Pancreas (tissue), 10 donors: ENCODE measurements around the gene COLGALT1. TPM values are rescaled to one million over a fixed set of nuclear protein-coding genes. Genes with fewer than 3 reads are reported as not detected.
"Not testable (repeated sequence)": the region's sequence is repeated elsewhere in the genome, so short reads cannot be mapped to it uniquely, and the experiment has no call there.

Experiments
- ATAC-seq, 4 donors: fragments of 200-7000 bp; cut with Tn5 transposase; one replicate each; pipeline versions ENCODE4 v1.8.0 to v1.9.1; 2020; ENCODE audit warnings: mild to moderate bottlenecking in 4 of 4, moderate library complexity in 4 of 4
- DNase-seq, 6 donors: peaks; one replicate each; pipeline ENCODE4 v3.0.0-alpha.2; 2020
- FAIRE-seq: peaks from 2 replicates; lab custom pipeline; 2012; peaks lifted over from hg19 to GRCh38; lab: Jason Lieb, UNC
- H3K27ac ChIP-seq, 4 donors: fragments of 200-600 bp; sonication (generic); 1 replicate in 3 of 4; 2 replicates in 1 of 4; pipeline versions ENCODE4 v1.5.0 to v1.8.0; 2020
- H3K27me3 ChIP-seq, 4 donors: fragments of 200-600 bp; one replicate each; pipeline ENCODE4 v1.8.0; 2021
- H3K36me3 ChIP-seq, 3 donors: fragments of 200-600 bp; sonication (generic) in 1 of 3; one replicate each; pipeline versions ENCODE4 v1.5.0 to v1.8.0; 2020 to 2021
- H3K4me1 ChIP-seq, 3 donors: fragments of 200-600 bp; one replicate each; pipeline ENCODE4 v1.8.0; 2021
- H3K4me3 ChIP-seq, 4 donors: fragments of 200-600 bp; sonication (generic) in 2 of 4; one replicate each; pipeline versions ENCODE4 v1.5.0 to v1.8.0; 2020 to 2021
- H3K9me3 ChIP-seq, 4 donors: fragments of 200-600 bp; one replicate each; pipeline ENCODE4 v1.8.0; 2021
- WGBS, 2 donors: extraction: QIAGEN DNeasy Blood & Tissue Kit; methylation state at CpG; one replicate each; pipeline ENCODE4 v1.1.7; 2013; 5-methylcytosine and 5-hydroxymethylcytosine counted together
- intact Hi-C, 3 donors: fragments of 100-400 bp; cut with DNase I; formaldehyde crosslinking; loops; one replicate each; pipeline versions ENCODE4 v1.11.1 to v1.14.2; 2022
- polyA plus RNA-seq, 2 donors: library from polyadenylated mRNA; stranded (reverse); fragments of 200-250 nt; gene quantifications; one replicate each; pipeline ENCODE4 v1.2.3, GENCODE V29; 2013
- total RNA-seq, 6 donors: library from RNA; stranded (reverse); fragmentation: NEBNext Ultra II Directional in 4 of 6; extraction: Animal tissue kit (Norgen Biotek cat#: 25700) in 4 of 6; gene quantifications; one replicate each; pipeline versions ENCODE4 v1.2.1 to v1.2.4, GENCODE V29; 2021 to 2023
- TF ChIP-seq, protein P1 (sequence below), 4 donors: fragments of 200-600 bp; sonication (generic) in 3 of 4; IDR thresholded peaks; one replicate each; pipeline versions ENCODE4 v1.5.0 to v1.8.0; 2021; ENCODE audit warnings: antibody characterized with exemption in 4 of 4
- donor health status: healthy with polysubstance abuse.
- donor health status: DM: no; HTN: no; CAD: no; lungs with moderate emphysema.
- donor health status: DM: no; HTN: no; CAD: no.
- donor health status: control.
- donor health status: control.
- donor health status: Bipolar disorder and iron deficiency.
- donor health status: DM: yes; HTN: yes; CAD: no.
- donor health status: DM: no; HTN: no; CAD: no.
- donor health status: DM: no; HTN: no; CAD: no.
- donor health status: DM: yes; HTN: yes; CAD: no.

Gene COLGALT1
- total and polyA plus RNA-seq, 8 donors: 13.5 to 50.6 (median 24.3) TPM

DNA sequence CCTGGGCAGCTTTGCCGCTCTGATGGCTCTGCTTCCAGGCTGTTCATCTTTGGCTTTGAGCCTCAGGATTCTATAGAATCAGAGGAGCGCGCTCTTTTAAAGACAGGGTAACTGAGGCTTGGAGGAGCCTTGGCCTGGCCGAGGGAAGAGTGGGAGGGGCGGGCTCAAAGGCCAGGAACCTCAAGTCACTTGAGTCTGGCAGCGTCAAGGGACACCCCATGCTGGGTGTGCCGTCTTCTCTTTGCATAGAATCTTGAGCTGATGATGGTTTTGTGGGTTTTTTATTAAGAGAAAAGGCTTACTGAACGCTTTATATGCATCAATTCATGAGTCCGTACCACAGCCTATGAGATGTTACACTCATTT, 42.9 kb upstream of the COLGALT1 start:
- H3K27me3 ChIP-seq: no peaks in the 10 kb centered on the region
- 57% methylated on average over 9 of the region's 9 CpGs for WGBS, 2 donors
- FAIRE-seq (no peak), ATAC-seq (no peak), DNase-seq (no peak)
- peaks cover 10 to 21% (median 10%) of the 10 kb centered on the region in 3 donors for H3K4me1 ChIP-seq
- peaks cover 0 to 5% (median 0%) of the 10 kb centered on the region in 3 donors for H3K36me3 ChIP-seq
- no peaks in the 10 kb centered on the region for H3K9me3 ChIP-seq
- H3K4me3 ChIP-seq: peak overlapping the region; percentile 60 to 99 (median 72)
- TF ChIP-seq, protein P1, sequence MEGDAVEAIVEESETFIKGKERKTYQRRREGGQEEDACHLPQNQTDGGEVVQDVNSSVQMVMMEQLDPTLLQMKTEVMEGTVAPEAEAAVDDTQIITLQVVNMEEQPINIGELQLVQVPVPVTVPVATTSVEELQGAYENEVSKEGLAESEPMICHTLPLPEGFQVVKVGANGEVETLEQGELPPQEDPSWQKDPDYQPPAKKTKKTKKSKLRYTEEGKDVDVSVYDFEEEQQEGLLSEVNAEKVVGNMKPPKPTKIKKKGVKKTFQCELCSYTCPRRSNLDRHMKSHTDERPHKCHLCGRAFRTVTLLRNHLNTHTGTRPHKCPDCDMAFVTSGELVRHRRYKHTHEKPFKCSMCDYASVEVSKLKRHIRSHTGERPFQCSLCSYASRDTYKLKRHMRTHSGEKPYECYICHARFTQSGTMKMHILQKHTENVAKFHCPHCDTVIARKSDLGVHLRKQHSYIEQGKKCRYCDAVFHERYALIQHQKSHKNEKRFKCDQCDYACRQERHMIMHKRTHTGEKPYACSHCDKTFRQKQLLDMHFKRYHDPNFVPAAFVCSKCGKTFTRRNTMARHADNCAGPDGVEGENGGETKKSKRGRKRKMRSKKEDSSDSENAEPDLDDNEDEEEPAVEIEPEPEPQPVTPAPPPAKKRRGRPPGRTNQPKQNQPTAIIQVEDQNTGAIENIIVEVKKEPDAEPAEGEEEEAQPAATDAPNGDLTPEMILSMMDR (IDR thresholded peaks at IDR 0.05): no peak
- peak overlapping the region; percentile 93 to 97 (median 94) for H3K27ac ChIP-seq
- intact Hi-C loops: no loop called here

DNA sequence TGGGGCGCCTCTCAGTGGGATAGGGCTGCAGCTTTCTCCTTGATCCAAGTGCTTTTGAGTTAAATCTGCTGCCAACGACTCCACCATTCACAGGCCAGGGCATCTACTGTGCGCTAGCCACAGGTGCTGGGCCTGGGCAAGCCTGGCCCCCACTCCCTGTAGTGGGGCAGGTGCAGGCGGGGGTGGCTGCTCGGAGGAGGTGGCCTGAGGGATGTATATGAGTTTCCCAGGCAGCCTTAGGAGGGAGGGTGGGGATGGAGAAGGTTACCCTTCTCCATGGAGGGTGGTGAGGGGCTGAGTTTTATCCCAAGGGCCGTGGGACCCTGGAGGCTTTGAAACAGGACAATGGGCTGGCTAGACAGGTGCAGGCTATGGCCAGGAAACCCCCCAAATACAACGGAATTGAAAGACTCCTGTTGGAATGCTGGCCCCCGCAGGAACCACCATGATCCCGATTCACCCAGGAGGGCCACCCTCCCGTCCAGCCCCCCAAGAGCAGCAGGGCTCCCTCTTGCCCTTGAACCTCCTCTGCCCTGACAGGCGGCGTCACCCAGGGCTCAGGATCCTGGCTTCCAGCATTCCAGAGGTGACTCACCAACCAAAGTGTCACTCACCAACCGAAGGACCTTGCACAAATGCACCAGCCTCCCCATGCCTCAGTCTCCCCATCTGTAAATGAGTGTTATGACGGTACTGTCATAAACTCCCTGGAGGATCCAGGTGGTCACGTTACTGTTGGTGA, 39.9 kb upstream of the COLGALT1 start:
- ATAC-seq: no peak
- FAIRE-seq: no peak
- H3K4me3 ChIP-seq: no peak overlapping the region
- no peak overlapping the region for H3K27ac ChIP-seq
- intact Hi-C loops: no loop called here
- WGBS, 2 donors: 84 to 89% methylated on average over 15 of the region's 15 CpGs
- TF ChIP-seq, protein P1 (IDR thresholded peaks at IDR 0.05): no peak
- H3K4me1 ChIP-seq: peaks cover 2 to 5% (median 4%) of the 10 kb centered on the region in 3 donors
- no peaks in the 10 kb centered on the region for H3K9me3 ChIP-seq
- H3K36me3 ChIP-seq: peaks cover 0 to 11% (median 0%) of the 10 kb centered on the region in 3 donors
- no peaks in the 10 kb centered on the region for H3K27me3 ChIP-seq
- no peak for DNase-seq

DNA sequence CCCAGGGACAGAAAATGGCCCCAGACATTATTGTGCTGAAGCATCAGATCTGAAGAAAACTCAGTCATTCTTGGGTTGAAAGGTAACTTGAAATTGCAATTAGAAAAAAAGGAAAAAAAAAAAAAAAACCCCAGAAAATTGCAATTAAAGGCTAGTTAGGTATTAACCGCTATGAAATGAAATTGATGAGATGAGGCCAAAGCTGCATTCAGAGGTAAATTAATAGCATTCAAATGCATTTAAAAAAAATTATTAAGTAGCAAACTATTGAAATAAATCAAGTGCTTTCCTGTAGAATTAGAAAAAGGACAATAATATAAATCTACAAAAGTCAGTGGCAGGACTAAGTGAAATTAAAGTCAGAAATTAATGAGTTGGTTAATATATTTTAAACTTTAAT, 37.6 kb upstream of the COLGALT1 start:
- ATAC-seq (no peak), DNase-seq (no peak), FAIRE-seq (peak; percentile 81)
- H3K4me1 ChIP-seq: no peaks in the 10 kb centered on the region
- peaks cover 0 to 11% (median 5%) of the 10 kb centered on the region in 3 donors for H3K36me3 ChIP-seq
- H3K4me3 ChIP-seq: no peak overlapping the region
- TF ChIP-seq, protein P1 (IDR thresholded peaks at IDR 0.05): no peak
- intact Hi-C loops: no loop called here
- WGBS, 2 donors: 97 to 100% methylated on average over 1 of the region's 1 CpG
- no peaks in the 10 kb centered on the region for H3K27me3 ChIP-seq
- H3K27ac ChIP-seq: no peak overlapping the region
- H3K9me3 ChIP-seq: no peaks in the 10 kb centered on the region

DNA sequence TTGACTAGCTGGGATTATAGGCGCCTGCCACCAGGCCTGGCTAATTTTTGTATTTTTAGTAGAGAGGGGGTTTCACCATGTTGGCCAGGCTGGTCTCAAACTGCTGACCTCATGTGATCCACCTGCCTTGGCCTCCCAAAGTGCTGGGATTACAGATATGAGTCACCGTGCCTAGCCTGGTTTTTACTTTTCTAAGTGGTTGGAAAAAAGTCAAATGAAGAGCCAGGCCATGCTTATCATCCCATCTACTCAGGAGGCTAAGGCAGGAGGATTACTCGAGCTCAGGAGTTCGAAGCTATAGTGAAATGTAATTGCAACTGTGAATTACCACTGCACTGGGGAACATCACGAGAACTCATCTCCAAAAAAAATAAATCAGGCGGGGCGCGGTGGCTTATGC, 36.8 kb upstream of the COLGALT1 start:
- H3K27ac ChIP-seq, intact Hi-C loops, H3K27me3 ChIP-seq, H3K4me3 ChIP-seq, DNase-seq, H3K4me1 ChIP-seq, FAIRE-seq, ATAC-seq, H3K9me3 ChIP-seq: not testable (repeated sequence)
- WGBS, 2 donors: 86 to 91% methylated on average over 8 of the region's 8 CpGs
- peaks cover 0 to 11% (median 5%) of the 10 kb centered on the region in 3 donors for H3K36me3 ChIP-seq

DNA sequence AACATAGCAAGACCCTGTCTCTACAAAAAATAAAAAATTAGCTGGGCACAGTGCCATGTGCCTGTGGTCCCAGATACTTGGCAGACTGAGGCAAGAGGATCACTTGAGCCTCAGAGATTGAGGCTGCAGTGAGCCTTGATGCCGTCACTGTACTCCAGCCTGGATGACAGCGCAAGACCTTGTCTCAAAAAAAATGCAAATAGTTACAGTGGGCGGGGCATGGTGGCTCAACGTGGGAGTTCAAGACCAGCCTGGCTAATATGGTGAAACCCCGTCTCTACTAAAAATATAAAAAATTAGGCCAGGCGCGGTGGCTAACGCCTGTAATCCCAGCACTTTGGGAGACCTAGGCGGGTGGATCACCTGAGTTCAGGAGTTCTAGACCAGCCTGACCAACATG, 35.5 kb upstream of the COLGALT1 start:
- Histone ChIP-seq H3K36me3 (peaks cover 0 to 11% (median 5%) of the 10 kb centered on the region in 3 donors), H3K27ac (no peak overlapping the region), H3K4me1 (no peaks in the 10 kb centered on the region), H3K27me3 (no peaks in the 10 kb centered on the region), H3K4me3 (no peak overlapping the region), H3K9me3 (no peaks in the 10 kb centered on the region)
- intact Hi-C loops: no loop called here
- WGBS, 2 donors: 92% methylated on average over 9 of the region's 9 CpGs
- no peak for FAIRE-seq
- no peak for DNase-seq
- TF ChIP-seq, protein P1 (IDR thresholded peaks at IDR 0.05): no peak
- ATAC-seq: no peak
